NCI-H128 (cell line): ENCODE data around the gene TSPAN3.

Experiments
- DNase-seq: peaks from one replicate; lab custom pipeline; 2025; ENCODE audit not compliant: unreplicated experiment; lab: John Stamatoyannopoulos, UW

The TSPAN3 gene

GRCh38 chr15:77025083-77025901 lies 45.6 kb downstream of the TSPAN3 start:
- DNase-seq = no peak

- DNase-seq = no peak
Measured at GRCh38 chr15:77024273-77025082, 46.4 kb downstream of the TSPAN3 start.

GRCh38 chr15:77023576-77024272 lies 47.2 kb downstream of the TSPAN3 start:
- DNase-seq = no peak

- no peak for DNase-seq
Measured at GRCh38 chr15:77022646-77023575, 48.0 kb downstream of the TSPAN3 start.

GRCh38 chr15:77021803-77022381 lies 49.0 kb downstream of the TSPAN3 start:
- DNase-seq = no peak

GRCh38 chr15:77021088-77021481 lies 49.8 kb downstream of the TSPAN3 start:
- DNase-seq = no peak

- DNase-seq = no peak
Measured at GRCh38 chr15:77020348-77021087, 50.4 kb downstream of the TSPAN3 start.

- DNase-seq = no peak
Measured at GRCh38 chr15:77019521-77020331, 51.2 kb downstream of the TSPAN3 start.

- DNase-seq = no peak
Measured at GRCh38 chr15:77018796-77019505, 52.0 kb downstream of the TSPAN3 start.

GRCh38 chr15:77017761-77018720 lies 52.9 kb downstream of the TSPAN3 start:
- no peak for DNase-seq

GRCh38 chr15:77017091-77017660 lies 53.7 kb downstream of the TSPAN3 start:
- DNase-seq = no peak

- DNase-seq = no peak
Measured at GRCh38 chr15:77016321-77016695, 54.6 kb downstream of the TSPAN3 start.

GRCh38 chr15:77015646-77016320 lies 55.1 kb downstream of the TSPAN3 start:
- DNase-seq = no peak

GRCh38 chr15:77014132-77015081 lies 56.5 kb downstream of the TSPAN3 start:
- DNase-seq = no peak

- DNase-seq = no peak
Measured at GRCh38 chr15:77013776-77014131, 57.2 kb downstream of the TSPAN3 start.
